GM21717 (cell line): ENCODE results near the gene CD276.
"Not testable (repeated sequence)": the region's sequence is repeated elsewhere in the genome, so short reads cannot be mapped to it uniquely, and the experiment has no call there.

ENCODE experiments used
- ATAC-seq: cut with Tn5 transposase; IDR thresholded peaks from one replicate; pipeline ENCODE4 v1.9.1; 2021; ENCODE audit warnings: mild to moderate bottlenecking, moderate library complexity; ENCODE audit not compliant: unreplicated experiment

Gene CD276

DNA sequence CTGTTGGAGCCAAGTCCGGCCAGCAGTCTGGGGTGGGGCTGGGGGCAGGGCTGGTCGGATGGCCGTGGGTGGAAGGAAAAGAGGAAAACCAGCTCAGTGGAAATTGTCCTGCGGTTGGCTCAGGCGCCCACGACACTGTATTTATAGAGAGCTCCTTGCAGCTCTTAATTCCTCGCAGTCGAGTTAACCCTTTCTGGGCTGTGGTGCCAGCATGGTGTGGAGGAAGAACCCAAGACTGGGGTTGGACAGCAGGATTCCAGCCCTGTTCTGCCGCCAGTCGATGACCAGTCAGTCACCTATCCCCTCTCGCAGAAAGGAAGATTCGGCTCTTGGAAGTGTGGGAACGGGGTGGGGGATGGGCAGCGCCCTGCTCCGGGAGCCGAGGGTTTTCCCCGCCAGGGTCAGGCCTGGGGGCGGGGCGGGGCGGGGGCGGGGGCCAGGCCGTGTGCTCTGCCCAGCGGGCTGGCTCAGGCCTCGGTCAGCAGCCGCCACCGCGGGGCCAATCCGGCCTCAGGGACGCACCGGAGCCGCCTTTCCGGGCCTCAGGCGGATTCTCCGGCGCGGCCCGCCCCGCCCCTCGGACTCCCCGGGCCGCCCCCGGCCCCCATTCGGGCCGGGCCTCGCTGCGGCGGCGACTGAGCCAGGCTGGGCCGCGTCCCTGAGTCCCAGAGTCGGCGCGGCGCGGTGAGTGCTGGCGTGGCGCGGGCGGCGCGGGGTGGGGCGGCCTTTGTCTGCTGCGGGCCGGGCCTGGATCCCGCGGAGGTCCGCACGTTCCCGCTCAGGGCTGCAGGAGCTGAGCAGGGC is at the start of gene CD276:
Gene CD276, plus strand, starts transcription at position 607 of the 804 bp plus-strand sequence. CDS start 15,257 bp downstream, outside the sequence.
- no peak for ATAC-seq

DNA sequence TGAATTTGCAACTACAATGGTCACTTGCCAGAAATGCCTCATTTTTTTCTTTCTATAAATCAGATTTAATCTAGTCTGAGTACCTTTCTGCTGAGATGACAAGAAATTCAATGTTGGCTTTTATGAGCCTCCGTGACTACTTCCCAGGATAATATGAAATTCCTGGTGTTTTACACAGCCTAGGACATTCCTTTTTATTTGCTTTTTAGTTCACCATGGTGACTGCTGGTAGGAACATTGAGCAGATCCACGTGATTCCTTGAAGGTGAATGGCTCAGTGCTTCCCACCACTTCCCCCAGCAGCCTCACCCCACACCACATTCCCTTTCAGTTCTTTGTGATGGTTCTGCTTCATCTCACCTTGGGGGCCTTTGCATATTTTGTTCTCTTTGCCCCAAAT is 46.7 kb upstream of the CD276 start:
- no peak for ATAC-seq

DNA sequence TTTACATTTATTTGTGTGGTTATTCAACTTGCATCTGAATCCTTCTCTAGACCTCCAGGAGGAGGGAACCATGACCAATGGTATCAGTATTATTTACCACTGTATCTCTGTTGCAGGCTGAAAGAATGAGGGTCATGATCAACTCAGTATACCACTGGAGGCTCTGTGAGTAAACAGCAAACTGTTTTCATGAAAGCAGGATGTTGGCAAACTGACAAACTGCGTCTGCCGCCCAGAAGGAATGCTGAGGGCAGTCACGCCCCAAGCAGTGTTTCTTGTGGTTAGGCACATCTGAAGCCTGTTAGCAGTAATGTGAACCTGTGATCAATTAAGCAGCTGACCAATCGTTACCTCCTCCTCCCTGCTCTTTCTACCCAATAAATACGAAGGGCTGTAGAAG is 44.7 kb upstream of the CD276 start:
- not testable (repeated sequence) for ATAC-seq

DNA sequence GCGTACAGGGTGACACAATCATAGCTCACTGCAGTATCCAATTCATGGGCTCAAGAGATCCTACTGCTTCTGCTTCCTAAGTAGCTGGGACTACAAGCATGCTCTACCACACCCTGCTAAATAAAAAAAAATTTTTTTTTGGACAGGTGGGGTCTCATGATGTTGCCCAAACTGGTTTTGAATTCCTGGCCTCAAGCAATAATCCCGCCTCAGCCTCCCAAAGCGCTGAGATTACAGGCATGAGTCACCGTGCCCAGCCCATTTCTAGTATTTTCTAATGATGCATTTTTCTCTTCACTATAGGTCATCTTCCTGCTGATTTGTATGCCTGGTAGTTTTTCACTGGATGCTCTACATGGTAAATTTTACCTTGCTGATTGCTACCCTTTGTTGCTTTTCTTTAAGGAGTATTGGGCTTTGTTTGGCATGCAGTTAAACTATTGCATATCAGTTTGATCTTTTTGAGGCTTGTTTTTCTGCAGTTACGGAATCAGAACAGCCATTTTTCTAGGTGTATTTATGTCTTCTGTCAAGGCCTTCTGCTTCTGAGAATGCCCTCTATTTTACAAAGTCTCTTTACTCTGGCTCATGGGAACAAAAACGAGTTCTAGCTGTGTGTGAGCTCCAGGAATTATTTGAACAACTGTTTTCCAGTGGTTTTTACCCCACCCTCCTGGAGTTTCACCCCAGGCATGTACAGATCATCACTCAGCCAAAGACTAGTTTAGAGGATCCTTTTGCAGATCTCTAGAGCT is 36.7 kb upstream of the CD276 start:
- ATAC-seq: no peak

DNA sequence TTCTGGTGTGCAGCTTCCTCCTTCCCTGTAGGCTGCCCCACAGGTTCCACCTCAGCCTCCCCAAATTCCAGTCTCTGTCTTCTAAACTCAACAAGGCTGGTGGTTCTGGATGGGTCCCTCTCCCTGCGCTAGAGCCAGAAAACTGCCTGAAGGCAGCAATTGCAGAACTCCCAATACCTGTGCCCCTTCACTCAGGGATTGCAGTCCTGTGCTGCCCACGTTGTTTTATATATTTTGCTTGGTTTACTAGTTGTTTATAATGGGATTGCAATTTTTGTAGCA is 36.2 kb upstream of the CD276 start:
- no peak for ATAC-seq

DNA sequence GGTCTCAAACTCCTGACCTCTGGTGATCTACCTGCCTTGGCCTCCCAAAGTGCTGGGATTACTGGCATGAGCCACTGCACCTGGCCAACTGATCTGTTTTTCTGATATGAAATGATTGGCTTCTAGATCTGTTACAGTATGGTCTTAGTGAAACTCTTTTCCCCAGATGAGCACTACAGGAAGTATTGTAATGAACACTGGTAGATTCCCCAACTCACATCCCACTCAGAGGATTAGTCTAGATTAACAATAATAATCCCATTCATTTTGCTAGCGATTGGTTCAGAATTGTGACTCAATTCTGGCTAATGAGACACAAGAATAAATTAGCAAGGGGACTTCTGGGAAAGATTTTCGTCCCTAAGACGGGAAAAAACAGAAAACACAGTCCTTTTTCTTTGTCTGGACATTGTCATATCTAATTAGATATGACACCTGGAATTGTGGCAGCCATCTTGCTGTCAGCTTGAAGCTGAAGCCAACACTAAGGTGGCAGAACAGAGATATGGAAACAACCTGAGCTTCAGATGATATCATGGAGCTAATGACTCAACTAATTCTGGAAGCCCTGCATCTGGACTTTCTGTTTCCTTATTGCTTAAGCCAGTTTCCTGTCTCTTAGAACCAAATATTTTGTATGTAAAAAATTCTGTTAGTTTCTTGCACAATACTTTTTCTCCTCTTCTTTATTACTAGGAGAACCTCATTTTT is 33.6 kb upstream of the CD276 start:
- no peak for ATAC-seq

DNA sequence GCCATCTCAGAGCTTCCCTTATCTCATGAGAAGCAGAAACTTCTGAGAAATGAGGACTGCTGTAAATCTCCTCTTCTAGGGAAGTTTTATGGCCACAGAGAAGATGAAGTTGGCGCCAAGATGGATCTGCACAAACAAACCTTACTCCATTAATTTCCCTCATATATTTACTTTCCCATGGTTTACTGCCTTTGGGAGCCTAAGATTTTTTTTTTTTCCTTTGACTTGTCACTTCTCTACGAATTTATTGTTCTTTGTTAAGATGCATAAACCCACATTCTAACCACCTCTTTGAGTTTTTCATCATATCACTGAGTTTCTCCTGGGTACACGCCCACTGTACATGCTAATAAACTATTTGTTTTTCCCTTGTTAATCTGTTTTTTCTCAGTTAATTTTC is 29.5 kb upstream of the CD276 start:
- no peak for ATAC-seq

DNA sequence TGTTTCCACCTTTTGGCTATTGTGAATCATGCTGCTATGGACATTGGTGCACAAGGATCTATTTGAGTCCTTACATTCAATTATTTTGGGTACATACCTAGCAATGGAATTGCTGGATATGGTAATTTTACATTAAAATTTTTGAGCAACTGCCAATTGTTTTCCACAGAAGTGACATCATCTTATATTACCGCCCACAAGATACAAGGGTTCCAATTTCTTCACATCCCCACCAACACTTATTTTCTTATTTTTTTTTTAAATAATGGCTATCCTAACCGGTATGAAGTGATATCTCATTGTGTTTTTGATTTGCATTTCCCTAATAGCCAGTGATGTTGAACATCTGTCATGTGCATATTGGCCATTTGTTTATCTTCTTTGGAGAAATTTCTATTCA is 28.5 kb upstream of the CD276 start:
- ATAC-seq: no peak

DNA sequence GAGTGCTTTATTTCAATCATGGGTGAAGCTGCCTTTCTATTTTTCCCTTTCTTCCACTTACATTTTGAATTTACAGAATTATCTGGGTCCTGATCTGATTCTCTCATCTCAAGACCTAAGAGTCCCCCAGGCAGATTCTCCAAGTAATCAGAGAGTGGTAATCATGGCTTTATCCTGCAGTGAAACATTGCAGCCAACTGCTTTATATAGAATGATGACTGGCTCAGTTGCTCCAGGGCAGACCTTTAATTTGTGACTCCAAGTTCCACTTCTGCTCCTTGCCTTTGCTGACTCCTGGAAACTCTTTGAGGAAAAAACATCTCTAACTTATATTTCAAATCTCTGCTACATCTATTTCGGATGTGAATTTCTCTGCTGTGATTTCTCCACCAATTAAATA is 25.5 kb upstream of the CD276 start:
- no peak for ATAC-seq

DNA sequence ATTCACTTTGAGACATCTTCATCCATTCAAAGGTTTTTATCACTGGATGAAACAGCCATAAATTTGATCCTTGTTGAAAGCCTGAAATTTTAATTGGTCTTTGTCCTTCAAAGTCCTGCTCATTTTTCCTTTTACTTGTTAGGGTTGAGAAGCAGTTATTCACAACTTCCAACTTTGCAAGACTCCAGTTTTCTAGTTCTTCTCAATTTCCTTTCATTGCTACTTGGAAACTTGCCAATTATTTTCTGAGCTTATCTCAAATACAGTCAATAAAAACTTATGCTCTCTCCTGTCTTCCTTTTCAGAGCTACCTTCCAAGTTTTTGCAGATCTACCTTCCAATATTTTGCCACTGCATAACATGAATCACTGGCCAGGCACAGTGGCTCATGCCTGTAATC is 23.7 kb upstream of the CD276 start:
- no peak for ATAC-seq

DNA sequence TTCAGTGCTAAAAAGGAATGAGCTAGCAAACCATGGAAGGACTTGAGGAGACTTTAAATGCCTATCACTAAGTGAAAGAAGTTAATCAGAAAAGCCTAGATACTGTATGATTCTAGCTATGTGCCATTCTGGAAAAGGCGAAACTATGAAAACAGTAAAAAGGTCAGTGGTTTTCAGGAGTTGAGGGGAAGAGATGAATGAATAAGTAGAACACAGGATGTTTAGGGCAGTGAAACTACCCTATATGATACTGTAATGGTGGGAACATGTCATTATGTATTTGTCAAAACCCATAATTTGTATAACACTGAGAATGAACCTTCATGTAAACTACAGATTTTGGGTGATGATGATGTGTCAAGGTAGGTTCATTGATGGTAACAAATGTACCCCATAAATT is 9.6 kb upstream of the CD276 start:
- ATAC-seq: no peak

DNA sequence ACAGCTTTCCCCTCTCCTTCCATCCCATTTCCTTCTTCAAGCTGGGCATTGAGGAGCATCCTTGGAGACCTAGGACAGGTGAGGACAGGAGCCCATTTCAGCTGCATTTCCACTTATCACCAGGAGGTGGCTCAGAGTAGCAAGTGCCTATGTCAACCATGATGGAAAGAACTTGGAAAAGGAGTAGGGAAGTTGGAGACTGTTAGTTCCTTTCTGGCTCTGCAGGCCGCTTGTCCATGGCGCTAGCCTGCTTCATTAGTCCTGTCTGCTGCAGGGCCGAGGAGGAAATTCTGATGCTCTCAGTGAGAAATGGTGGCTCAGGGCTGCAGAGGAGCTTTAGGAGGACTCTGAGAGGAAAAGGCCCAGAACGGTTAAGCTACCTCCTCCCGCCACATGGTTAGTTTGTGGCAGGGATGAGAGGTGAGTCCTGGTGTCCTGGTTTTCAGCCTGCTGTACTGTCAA is 7.0 kb upstream of the CD276 start:
- no peak for ATAC-seq

DNA sequence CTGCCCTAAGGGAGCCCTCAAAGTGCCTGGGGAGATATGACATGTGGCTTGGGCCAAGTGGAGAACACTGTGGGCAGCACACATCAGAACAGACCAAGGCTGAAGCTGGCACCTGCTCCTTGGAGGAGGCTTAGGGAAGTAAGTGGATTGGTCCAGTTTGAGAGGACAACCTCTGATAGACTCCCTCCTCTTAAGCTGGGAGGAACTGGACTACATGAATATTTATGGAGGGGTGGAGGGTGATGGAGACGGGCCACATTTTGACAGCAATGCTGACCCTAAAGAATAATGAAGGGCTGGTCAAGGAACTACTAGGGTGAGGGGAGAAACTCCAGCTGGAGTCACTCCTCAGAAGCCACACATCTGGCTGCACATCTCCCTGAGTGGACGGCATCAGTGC is 6.5 kb upstream of the CD276 start:
- ATAC-seq: no peak

DNA sequence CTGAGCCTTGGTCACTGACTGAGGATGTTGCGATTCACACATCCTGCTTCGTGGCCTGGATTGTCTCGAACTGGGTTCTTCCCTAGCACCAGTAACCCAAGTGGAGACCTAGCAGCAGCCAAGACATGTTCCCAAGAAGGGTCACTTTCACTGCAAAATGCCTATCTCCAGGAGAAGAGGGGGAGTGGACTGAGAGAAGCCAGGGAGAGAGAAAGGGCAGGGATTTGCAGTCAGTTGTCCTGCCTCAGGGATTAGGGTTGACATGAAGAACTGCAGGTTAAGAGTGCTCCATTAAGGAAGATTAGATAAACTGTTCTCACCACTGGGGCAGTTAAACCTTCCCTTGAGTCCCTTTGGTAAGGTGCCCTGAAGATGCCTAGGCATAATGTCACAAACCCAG is 5.7 kb upstream of the CD276 start:
- ATAC-seq: no peak

DNA sequence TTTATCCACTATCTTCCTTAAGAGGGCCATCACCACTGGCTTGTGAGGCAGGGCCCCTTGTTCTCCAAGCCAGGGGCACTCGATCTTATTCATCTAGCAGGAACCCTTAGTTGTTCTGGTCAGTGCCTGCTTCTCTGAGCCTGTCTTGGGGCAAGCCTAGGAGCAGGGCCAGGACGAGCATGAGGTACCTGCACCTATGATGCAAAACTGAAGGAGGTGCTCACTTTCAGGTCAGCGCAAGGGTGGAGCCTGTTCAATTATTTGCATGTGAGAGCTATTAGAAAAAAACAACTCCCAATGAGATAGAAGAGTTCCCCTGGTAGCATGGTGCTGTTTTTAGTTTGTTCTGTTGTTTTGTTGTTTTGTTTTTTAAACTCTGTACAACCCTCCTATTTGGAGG is 5.0 kb upstream of the CD276 start:
- no peak for ATAC-seq

DNA sequence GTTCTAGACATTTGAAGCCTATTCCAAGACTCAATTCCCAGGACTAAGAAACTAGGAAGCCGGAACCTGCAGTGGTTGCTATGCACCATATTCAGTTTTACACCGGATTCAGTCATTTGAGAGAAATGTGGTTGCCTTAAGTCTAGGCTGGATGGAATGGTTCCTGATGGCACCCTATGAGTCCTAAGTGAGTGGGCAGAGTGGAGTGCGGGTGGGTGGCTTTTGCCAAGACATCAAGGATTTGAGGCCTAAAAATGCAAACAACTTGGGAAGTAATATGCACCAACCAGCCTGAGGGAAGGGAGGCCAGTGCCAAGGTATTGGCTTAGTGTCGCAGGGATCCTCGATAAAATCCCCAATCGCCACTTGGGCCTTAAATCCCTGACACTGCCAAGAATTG is 4.2 kb upstream of the CD276 start:
- no peak for ATAC-seq

DNA sequence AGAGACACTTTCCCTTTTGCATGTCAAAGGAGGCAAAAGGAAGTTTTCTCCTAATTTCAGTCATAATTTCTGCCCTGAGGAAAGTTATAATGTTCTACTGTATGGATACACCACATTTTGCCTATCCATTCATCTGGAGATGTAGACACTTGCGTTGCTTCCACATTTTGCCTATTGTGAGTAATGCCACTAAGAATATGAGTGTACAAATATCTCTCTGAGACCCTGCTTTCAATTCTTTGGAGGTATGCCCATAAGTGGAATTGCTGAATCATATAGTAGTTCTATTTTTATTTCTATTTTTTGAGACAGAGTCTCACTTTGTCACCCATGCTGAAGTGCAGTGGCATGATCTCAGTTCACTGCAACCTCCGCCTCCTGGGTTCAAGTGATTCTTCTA is 3.6 kb upstream of the CD276 start:
- ATAC-seq: no peak

DNA sequence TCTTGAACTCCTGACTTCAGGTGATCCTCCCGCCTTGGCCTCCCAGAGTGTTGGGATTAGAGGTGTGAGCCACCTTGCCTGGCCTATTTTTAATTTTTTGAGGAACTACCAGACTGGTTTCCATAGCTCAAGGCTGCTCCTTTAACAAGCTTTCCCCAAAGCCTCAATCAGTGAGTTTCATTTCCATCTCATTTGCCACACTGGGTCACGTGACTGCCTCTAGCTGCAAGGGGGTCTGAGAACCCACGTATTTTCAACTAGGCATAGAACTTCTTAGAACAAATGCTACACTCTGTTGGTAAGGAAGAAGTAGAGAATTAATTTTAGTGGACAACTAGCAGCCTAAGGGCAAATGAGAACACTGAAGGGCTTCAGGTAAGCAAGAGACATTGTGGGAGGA is 3.1 kb upstream of the CD276 start:
- ATAC-seq: no peak

DNA sequence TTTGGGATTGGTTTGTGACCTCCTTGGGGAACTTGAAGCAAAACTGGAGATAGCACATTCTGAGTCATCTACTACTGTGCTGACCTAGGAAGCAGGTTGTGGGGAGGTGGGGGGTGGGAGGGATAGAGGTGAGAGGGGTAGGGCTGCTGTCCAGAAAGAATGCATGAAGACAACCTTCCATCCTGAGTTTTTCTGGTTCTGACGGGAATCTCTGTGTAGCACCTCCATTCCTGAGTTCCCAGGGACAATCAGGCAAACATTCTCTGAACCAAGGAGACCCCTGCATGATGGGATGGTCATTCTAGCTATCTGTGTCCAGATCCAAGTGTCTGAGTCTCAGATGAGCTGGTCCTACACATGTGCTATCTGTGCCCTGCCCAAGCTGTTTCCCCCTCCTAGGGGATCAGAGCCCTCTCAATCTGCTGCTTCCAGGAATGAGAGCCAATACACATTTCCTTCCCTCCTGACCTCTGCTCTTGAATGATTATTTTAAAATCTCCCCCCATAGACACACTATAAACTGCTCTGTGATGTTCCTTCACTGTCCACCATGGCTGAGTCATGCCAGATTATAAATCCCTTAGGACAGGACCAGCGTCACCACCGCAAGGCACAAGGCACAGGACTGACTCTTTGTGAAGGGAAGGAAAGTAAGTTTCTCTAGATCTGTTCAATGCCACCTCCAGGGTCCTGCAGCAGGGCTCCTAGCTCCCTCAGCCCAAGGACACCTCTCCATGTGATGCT is 2.2 kb upstream of the CD276 start:
- no peak for ATAC-seq

DNA sequence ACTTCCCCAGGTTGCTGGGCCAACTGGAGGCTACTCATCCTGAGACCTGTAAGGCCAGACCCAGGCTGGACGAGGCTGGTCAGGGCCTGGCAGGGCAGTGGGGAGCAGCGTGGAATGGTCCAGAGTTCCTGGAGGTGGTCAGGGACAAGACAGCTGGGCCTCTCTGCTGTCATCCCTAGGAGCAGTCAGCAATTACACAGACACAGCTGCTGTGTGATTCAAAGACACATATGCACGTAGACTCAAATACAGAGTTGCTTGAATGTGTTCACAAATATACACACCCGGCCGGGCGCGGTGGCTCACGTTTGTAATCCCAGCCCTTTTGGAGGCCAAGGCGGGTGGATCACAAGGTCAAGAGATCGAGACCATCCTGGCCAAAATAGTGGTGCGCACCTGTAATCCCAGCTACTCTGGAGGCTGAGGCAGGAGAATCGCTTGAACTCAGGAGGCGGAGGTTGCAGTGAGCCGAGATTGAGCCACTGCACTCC is 1.5 kb upstream of the CD276 start:
- ATAC-seq: no peak

DNA sequence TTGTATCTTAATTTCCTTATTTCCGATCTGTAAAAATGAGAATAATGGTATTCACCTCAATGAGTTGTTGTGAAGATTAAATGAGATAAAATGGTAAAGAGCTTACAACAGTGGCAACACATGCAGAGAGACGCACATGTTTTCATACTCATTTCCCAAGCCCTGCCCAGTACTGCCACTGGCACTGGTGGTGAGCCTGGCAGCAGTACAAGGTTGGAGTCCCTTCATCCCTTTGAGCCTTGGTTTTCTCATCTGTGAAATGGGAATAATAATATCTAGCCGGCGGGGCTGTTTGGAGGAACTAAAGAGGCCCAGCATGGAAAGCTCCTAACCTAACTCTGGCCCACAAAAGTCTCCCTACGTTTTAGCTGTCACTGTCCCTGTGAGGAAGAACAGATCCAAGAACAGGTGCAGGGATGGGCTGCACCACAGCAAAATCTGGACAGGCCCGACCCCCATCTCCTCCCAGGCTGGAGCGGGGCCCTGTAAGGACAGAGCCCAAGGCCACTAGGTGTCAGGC is 866 bp upstream of the CD276 start:
- ATAC-seq: no peak
